ENCODE data around the gene TBCD.

Gene TBCD

DNA sequence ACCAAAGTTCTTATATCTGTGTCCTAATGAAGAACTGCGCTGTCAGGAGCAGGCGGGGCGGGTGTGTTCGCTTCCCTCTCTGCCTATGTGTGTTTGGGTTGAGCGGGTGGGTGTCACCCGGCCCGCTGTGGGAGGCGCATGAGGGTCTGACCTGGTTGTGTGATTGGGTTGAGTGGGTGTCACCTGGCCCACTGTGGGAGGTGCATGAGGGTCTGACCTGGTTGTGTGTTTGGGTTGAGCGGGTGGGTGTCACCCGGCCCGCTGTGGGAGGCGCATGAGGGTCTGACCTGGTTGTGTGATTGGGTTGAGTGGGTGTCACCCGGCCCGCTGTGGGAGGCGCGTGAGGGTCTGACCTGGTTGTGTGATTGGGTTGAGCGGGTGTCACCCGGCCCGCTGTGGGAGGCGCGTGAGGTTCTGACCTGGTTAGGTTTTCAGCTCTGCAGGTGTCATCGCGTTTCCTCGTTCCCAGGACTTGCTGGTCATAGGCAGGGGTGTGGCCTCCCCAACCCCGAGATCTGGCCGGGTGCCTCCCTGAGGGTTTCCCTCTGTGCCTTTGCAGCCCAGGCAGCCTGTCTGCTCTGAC is 157.5 kb downstream of the TBCD start:
- no peak for DNase-seq

DNA sequence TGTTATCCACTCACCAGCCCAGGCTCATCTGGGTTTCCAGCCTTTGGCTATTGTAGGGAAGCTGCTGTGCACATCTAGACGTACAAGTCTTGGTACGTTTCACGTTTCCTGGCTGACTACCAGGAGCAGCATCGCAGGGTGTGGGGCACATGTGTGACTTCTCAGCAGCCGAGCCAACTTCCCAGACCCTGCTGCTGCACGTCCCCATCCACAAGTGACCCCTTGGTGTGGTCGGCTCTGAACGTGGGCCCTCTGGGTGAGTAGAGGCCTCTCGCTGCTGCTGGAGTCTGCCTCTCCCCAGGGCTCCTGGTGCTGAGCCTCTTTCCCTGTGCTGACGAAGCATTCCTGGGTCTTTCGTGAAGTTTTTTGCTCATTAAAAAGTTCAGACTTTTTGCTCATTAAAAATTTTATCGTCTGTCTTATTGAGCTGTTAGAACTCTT is 158.2 kb downstream of the TBCD start:
- DNase-seq = no peak

DNA sequence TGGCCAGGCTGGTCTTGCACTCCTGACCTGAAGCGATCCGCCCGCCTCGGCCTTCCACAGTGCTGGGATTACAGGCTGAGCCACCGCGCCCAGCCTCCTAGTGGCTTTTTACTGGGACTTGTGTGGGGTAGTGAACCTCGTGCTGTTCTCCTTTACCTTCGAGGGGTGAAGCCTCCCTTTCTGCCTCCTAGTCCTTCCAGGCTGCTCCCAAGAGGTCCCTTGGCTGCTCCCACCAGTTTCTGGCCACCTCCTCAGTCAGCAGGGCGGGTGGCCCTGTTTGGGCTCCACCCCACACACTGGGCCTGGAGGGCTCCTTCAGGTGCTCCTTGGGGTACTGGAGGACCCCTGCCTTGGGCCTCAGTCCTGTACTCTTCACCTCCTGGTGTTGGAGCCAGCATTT is 158.9 kb downstream of the TBCD start:
- DNase-seq = no peak

DNA sequence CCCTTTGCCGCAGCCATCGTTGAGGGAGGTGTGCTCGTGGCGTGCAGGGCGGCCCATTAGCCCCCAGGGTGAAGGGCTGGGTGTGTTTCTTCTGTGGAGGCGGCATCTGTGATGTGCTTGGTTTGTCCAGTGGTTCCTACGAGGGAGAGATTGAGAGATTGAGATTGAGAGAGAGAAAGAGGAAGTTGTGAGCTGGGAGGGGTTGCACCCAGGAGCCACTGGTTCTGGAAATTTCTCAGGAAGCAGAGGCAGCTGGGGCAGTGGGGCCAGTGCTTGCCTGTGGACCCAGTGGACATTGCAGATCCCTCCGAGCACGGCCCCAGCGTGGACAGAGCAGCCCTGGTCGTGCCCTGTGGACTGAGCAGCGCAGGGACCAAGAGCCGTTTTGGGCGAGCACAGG is 160.0 kb downstream of the TBCD start:
- DNase-seq = no peak

DNA sequence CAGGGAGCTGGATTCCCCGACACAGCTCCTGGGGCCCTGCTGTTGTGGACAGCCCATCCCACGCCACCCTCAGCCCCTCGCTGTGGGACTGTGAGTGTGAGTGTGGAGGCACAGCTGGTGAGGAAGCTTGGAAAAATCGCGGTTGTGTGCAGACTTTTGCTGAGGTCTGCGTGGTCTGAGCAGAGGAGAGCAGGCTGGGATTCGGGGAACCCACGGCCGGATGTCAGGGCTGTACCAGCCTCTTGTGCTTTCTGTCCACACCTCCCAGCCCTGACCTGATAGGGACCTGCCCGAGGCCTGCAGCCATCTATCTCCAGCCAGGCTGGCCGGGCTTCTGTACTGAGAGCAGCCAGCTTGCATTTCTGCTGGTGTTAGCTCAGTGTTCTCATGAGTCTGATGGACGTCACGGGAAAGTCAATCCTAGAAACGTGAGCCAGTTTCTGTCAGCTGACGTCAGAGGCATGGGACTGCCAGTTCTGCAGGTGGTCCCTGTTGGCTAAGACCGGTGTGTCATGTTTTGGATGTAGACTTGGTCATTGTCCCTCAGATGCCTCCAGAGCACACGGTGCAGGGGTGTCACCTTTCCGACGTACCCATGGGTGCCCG is 160.7 kb downstream of the TBCD start:
- DNase-seq = no peak

DNA sequence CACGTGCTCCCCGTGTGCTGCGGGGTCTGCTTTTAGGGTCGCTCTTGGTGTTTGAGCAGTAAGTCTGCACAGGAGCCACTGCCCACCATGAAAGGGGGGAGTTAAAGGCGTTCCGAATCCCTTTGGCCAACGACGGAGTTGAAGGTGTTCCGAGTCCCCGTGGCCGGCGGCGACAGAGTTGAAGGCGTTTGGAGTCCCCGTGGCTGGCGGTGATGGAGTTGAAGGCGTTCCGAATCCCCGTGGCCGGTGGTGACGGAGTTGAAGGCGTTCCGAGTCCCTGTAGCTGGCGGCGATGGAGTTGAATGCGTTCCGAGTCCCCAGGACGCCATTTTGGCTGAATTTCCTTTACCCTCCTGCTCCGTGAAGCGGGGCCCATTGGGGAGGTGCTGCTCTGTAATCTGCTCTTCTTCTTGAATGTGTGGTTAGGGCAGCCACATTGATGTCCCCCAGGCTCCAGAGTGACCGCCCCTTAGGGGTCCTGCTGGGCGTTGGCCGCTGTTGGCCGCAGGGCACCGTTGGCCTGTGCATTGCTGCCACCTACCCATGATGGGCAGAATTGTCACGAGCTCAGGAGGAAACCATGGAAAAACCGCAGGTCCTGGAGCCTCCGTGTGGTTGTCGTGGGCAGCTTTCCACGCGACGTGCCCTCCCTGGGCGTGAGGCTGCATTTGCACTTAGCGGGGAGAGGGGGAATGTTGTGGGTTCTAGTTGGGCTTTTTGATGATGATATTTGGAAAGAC is 161.6 kb downstream of the TBCD start:
- no peak for DNase-seq

DNA sequence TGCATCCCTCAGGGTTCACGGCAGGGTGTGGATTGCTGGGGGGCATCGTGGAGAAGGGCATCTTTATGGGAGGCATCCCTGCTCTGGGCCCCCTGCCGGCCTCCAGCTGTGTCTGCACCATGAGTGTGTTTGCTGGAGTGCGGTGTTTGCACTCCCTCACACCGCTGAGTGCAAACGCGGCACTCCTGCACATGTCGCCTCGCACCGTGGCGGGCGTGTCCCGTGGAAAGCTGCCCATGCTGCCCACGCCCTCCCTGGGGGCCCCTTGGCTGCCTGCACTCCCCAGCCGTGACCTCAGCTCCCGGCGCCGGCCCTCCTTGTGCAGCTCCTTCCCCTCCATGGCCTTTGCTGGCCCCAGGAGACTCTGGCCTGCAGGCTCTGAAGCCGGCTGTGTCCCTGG is 162.5 kb downstream of the TBCD start:
- no peak for DNase-seq

DNA sequence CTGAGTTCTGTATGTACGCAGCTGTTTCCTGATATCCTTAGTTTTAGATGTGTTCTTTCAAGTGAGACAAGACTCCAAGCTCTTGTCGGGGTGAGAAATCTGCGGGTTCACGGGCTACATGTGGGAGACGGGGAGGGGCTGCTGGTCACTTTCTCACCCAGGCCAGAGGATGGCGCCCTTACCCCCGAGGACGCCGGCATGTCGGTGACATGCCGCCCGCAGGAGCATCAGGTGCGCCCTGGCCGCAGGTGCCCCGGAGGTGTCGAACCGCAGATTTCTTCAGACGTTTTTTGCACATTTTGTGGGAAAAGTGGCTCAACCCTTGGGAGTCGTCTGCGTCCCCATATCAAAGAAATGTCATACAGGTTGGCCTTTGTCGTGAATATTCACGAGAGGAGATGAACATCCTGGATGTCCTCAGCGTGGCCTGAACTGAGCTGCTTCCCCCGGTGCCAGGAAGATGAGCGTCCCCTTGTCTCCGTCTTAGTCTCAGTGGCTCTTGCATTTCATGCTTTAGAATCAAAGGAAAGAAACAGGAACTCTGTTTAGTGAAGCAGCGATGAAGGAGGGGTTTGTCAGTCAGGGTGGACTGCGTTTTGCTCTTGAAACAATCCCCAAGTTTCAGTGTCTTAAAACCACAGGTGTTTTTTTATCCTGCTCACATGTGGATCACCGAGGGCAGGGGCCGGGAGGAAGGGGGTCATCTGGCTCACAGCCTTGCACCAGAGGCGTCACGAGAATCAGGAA is 163.3 kb downstream of the TBCD start:
- no peak for DNase-seq

DNA sequence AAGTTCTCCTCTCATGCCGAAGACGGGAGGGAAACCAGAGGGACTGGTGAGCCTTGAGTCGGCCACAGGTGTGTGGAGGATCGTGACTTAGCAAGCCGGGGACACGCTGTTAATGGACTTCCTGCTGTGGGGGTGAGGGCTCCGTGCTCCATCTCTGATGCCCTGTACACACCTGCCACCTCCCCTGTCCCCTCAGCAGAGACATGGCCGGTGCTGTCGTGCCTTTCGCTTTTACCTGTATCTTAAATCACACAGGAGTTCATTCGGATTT is 163.8 kb downstream of the TBCD start:
- no peak for DNase-seq

DNA sequence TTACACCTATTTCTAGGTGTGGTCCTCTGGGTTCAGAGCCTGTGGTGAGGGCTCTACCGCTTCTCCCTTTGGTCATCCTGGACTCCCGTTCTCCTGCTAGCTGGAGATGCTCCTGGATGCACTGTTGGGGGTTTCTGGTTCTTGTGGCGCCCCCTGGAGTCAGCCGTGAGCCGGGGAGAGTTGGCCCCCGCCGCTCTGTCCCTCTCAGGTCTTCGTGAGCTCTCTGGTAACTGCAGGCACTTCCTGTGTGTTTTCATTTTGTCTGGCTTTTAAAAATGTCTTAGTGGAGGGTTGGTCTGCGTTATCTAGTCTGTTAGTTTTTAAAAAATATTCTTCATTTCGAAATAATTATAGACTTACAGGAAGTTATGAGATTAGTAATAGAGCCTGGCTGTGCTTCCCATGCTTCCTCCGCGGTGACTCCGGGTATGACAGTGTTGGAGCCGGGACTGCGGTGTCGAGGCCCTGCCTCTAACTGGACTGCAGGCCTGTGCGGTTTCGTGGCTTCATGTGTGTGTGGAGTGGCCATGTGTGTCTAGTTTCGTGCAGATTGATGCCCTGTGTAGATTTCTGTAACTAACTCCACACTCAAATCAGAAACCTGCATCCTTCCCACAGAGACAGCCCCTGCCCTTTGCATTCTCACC is 166.0 kb downstream of the TBCD start:
- DNase-seq = no peak

DNA sequence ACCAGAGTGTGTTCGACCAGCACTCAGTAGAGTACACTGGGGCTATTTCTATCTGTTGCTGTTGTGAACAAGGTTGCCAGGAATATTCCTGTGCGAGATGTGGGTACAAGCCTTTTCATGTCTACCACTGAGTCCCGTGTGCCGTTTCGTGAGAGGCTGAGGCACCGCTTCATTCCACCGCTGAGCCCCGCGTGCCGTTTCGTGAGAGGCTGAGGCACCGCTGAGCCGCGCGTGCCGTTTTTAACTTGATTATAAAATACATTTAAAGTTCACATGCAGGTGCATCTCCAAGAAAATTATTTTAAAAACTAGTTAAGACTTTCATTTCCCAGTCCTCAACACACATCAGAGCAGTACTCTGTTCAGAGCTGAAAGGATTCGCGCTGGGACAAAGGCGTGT is 166.6 kb downstream of the TBCD start:
- DNase-seq = no peak

DNA sequence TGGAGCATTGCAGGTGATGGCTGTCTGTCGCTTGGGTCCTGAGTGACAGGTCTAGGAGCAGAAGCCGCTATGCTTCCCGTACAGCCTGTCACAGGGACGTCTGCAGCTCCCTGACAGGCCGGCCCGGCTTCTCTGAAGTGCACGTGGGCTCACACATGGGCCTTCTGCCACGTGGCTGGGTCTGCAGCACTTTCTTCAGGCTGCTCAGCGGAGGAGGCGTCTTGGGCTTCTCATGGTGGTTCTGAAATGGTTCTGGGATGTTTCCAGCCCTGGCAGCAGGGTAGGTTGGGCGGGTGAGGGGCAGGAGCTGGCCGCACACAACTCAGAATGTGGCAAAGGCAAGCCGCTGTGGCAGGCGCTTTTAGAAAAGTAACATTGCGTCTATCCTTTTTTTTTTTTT is 168.3 kb downstream of the TBCD start:
- DNase-seq = no peak

DNA sequence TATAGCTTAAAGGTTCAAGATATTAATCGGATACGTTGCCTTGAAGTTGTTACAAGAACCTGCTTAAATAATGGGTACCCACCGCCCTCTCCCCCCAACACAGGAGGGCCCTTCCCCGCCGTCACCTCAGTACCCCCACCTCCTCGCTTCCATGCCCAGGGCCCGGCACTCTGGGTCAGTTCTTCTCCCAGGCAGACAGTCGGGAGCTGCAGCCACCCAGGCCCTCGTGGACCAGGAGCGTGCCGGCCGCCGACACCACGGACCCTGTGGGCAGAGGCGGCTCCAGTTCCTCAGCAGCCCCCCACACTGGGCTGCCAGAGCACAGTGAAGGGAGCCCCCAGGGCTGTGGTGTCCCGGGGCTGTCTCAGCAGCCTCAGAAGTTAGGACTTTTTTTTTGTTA is 168.8 kb downstream of the TBCD start:
- DNase-seq = no peak

DNA sequence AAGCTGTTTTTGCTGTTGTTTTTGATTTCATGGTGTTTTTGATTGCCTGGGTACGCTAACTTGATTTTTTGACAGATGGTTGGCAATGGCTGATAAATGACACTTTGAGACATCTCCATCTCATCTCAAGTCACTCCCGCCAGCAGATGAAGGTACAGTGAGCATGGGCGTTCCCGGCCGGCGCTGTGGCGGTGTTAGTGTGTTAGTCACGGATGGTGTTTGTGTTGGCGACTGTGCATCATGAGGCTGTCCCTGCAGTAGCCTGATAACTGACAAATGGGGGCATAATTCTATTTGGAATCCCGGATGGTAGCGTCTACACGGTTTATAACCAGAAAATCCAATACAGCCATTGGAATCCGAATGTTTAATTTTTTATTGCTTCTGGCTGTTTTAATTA is 169.6 kb downstream of the TBCD start:
- DNase-seq = no peak

DNA sequence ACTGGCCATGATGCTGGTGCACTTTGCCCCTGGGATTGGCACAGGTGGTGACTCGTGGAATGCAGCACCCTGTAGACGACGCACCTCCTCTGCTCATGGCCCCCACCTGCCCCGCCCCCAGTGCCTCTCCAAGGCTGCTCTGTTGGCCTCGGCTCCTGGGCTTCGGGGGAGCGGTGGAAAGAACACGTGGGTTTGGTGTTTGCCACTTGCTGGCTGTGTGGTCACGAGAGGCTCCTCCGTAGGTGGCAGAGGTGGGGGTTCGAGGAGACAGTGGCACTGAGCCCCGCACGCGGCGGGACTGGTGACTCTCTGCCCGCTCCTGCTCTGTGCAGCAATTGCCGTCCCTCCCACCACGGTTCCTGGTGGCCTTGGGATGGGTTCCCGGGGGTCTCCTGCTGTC is 170.8 kb downstream of the TBCD start:
- no peak for DNase-seq

DNA sequence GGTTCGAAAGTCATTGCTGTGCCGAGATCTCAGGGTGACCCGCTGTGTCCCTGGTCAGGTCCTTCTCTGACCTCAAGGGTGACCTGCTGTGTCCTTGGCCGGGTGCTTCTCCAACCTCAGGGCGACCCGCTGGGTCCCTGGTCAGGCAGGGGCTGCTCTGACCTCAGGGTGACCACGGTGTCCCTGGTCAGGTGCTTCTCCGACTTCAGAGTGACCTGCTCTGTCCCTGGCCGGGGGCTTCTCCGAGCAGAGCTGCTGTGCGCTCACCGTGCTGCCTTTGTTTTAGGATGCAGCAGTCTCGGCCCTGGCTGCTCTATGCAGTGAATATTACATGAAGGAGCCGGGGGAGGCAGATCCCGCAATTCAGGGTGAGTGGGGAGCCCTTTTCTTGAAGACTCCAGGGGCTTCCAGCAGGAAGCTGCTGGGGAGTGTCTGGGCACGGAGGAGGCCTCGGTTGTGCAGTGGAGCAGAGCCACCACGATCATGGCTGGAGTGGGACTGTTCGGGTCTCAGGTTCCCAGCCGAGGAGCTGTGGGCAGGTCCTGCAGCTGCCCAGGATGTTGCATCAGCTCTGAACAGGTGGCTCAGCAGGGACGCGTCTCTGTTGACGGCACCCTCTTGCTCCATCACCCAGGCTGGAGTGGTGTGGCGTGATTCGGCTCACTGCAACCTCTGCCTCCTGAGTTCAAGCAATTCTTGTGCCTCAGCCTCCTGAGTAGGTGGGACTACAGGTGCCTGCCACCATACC is 171.7 kb downstream of the TBCD start:
- no peak for DNase-seq

DNA sequence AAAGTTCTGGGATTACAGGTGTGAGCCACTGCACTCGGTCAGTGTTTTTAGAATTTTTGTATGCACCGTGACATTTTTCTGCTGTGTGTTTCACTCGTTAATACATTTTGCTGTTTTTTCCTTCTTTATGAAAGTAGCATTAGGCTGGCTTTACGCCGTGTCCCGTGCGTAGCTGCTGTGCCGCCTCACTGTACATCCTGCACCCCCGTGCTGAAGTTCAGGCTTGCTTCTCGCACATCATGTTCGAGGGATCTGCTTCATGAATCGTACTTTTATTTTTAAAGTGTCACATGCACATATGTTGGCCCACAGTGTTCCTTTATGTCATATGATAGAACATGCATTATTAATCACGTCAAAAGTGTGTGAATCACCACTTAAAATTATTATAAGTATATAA is 172.3 kb downstream of the TBCD start:
- no peak for DNase-seq

DNA sequence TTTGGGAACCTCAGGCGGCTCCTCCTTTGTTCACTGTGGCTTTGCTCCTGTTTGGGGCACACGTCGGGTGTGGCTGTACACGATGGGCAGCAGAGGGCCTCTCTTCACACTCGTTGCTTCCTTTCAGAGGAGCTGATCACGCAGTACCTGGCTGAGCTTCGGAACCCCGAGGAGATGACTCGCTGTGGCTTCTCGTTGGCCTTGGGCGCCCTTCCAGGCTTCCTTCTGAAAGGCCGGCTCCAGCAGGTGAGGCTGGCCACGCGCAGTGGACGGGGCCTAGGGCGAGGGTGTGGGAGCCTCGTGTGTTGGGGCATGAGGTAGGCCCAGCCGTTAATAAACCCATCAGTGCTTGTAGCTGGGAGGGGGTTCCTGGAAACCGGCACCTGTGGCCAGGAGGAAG is 172.9 kb downstream of the TBCD start:
- DNase-seq = no peak

DNA sequence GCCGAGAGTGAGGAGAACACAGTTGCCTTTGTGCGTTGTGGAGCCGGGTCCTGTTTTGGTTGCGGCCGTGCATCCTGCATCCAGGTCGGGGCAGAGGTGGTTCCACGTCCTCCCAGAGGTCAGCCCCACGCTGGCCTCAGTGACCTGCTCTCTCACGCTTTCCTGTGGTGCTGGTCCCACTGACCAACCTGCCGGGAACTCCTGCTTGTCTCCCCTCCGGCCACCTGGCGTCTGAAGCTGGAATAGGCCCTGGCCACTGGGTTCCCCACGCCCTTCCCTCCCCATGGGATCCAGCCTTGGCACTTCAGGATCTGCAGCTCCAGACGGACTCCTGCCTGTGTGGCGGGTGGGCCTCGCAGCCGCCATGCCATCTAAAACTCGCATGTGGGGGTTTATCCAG is 173.5 kb downstream of the TBCD start:
- DNase-seq = no peak

DNA sequence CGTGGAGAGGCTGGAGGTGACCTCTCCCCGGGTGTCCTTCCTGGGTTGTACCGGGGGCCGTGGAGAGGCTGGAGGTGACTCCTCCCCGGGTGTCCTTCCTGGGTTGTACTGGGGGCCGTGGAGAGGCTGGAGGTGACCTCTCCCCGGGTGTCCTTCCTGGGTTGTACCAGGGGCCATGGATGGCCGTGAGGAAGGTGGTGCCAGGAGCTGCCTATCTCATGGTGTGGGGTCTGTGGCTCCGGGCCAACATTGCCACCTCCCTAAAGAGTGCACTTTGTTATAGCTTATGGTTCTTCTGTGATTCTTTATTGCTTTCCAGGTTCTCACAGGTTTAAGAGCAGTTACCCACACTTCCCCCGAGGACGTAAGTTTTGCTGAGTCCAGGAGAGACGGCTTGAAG is 174.2 kb downstream of the TBCD start:
- DNase-seq = no peak

DNA sequence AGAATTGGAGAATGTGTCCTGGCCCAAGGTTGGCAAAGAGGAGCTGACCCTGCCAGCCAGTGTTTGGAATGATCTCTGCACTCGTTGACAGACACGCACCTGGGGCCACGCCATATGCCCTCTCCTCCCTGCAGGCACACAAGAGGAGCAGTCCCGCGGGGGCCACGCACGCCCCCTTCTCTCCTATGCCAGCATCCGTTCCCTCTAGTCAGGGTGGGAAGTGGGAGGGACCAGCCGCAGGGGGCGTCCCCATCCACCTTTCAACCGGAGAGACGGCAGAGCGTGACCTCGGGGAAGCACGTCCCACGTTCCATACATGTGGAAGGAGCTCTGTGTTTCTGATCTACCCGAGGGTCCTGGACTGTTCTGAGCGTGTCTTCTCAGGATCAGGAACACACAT is 174.9 kb downstream of the TBCD start:
- DNase-seq = no peak

DNA sequence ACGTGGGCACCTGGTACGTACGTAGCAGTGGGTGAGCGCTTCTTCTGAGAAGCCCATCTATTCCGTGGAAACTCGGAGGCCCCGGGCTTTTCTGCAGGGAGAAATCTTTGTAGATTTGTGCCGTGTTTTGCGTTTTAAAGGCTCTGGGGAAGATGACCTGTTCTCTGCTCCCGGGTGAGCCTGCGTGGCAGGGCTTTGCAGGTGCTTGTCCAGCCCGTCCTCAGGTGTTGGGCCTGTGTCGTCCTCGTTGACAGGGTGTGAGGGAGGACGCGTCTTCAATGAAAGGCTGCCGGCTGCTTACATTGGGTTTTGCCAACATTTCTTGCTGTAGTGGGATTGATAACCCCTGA is 175.4 kb downstream of the TBCD start:
- DNase-seq = no peak
